ENCODE data around the gene CENPX.

Gene CENPX

DNA sequence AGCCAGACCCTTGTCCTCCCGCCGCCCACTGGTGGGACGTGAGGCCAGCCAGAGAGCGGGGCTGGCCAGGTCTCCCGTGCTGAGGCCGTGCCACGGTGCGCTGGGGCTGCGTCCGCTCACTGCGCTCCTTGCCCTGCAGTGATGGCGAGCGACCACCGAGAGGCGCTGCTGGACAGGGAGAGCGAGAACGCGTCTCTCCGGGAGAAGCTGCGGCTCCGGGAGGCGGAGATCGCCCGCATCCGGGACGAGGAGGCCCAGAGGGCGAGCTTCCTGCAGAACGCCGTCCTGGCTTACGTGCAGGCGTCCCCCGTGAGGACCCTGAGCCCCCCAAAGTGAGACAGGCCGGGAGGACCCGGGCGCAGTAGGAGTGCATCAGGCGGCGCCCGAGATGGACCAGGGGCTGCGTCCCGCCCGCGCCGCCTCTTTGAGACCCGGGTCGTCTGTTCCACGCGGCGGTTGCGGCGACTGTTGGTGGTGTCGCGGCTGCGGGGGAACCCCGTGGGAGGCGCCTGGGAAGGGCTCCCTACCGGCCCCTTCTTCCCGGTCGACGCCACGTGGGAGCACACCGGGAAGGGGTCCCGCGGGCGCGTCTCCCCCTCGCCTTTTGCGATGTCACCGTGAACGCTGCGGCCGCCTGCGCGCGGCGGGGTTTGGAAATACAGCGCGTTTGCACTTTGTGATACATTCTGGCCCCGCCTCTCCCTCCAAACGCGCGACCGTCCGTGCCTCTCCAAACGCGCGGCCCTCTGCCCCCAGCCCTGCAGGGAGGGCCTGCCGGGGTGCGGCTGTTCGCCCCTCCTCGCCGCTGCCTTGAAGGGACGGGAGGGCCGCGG lies 8.0 kb upstream of the CENPX start:
- in situ Hi-C loops (cut with MboI; ENCODE audit: low sequenced_read_pairs, unreplicated experiment): no loop called here
- DNase-seq (ENCODE audit: low spot score): peak; percentile 88
- TF ChIP-seq, protein P1, sequence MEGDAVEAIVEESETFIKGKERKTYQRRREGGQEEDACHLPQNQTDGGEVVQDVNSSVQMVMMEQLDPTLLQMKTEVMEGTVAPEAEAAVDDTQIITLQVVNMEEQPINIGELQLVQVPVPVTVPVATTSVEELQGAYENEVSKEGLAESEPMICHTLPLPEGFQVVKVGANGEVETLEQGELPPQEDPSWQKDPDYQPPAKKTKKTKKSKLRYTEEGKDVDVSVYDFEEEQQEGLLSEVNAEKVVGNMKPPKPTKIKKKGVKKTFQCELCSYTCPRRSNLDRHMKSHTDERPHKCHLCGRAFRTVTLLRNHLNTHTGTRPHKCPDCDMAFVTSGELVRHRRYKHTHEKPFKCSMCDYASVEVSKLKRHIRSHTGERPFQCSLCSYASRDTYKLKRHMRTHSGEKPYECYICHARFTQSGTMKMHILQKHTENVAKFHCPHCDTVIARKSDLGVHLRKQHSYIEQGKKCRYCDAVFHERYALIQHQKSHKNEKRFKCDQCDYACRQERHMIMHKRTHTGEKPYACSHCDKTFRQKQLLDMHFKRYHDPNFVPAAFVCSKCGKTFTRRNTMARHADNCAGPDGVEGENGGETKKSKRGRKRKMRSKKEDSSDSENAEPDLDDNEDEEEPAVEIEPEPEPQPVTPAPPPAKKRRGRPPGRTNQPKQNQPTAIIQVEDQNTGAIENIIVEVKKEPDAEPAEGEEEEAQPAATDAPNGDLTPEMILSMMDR (IDR thresholded peaks at IDR 0.05; ENCODE audit: borderline replicate concordance, control extremely low read depth, extremely low read depth, insufficient read depth, missing control alignments): peak; percentile 99

DNA sequence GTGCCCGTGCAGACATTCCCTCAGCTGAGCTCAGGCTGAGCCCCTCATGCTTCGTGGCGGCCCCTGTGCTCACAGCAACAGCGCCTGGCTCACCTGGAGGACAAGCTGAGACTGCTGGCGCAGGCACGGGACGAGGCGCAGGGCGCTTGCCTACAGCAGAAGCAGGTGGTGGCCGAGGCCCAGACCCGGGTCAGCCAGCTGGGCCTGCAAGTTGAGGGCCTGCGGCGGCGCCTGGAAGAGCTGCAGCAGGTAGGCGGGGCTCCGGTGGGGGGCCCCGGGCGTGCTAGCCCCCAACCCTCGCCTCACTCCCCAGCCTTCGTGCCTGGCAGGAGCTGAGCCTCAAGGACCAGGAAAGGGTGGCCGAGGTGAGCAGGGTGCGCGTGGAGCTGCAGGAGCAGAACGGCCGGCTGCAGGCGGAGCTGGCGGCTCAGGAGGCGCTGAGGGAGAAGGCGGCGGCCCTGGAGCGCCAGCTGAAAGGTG lies 7.4 kb upstream of the CENPX start:
- TF ChIP-seq, protein P1 (IDR thresholded peaks at IDR 0.05; ENCODE audit: borderline replicate concordance, control extremely low read depth, extremely low read depth, insufficient read depth, missing control alignments): no peak
- no peak for DNase-seq (ENCODE audit: low spot score)
- in situ Hi-C loops (cut with MboI; ENCODE audit: low sequenced_read_pairs, unreplicated experiment): loop anchor here (10.0 kb wide), 1 partner anchor 125 kb away; no protein-coding TSS in a partner anchor

DNA sequence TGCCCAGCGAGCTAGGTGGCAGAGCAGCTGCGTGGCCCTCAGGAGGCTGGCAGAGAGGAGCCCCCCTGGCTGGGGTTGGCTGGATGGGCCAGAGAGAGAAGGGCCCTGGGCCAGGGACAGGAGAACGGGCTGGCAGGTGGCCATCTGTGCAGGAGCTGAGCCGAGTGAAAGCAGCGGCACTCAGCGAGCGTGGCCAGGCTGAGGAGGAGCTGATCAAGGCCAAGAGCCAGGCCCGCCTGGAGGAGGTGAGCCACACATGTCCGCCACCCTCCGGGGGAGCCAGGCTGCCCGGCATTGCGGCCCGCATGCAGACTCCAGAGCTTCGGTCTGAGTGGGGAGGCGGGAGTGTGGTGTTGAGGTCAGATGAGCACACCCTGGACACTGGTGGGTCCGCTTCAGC lies 6.7 kb upstream of the CENPX start:
- TF ChIP-seq, protein P1 (IDR thresholded peaks at IDR 0.05; ENCODE audit: borderline replicate concordance, control extremely low read depth, extremely low read depth, insufficient read depth, missing control alignments): no peak
- no peak for DNase-seq (ENCODE audit: low spot score)
- in situ Hi-C loops (cut with MboI; ENCODE audit: low sequenced_read_pairs, unreplicated experiment): loop anchor here (10.0 kb wide), 1 partner anchor 125 kb away; no protein-coding TSS in a partner anchor

DNA sequence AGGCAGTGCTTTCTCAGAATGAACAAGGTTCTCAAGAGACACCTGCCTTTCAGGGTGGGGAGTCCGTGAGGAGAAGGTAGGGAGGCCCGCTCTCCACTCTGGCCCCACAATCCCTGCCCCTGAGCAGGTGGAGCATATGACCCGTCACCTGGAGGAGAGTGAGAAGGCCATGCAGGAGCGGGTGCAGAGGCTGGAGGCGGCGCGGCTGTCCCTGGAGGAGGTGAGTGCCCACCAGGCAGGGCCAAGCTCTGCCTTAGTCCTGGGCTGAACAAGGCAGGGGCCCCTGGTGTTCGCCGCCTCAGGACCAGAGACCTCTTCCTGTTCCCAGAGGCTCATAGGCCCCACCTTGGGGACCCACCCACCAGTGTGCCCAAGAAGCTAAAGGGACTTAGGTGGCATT lies 6.3 kb upstream of the CENPX start:
- TF ChIP-seq, protein P1 (IDR thresholded peaks at IDR 0.05; ENCODE audit: borderline replicate concordance, control extremely low read depth, extremely low read depth, insufficient read depth, missing control alignments): no peak
- in situ Hi-C loops (cut with MboI; ENCODE audit: low sequenced_read_pairs, unreplicated experiment): loop anchor here (10.0 kb wide), 1 partner anchor 126 kb away; no protein-coding TSS in a partner anchor
- DNase-seq (ENCODE audit: low spot score): no peak

DNA sequence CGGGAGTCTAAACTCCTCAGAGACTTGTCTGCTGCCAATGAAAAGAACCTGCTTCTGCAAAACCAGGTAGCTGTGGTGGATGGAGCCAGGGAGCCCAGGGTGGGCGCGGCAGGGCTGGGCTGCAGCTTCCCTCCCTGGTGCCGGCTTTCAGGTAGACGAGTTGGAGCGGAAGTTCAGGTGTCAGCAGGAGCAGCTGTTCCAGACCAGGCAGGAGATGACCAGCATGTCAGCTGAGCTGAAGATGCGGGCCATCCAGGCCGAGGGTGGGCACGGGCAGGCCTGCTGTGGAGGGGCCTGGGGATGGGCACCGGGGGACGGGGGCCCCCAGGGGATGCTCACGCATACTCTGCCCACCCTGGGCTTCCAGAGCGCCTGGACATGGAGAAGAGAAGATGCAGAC lies 5.6 kb upstream of the CENPX start:
- in situ Hi-C loops (cut with MboI; ENCODE audit: low sequenced_read_pairs, unreplicated experiment): loop anchor here (10.0 kb wide), 1 partner anchor 127 kb away; no protein-coding TSS in a partner anchor
- DNase-seq (ENCODE audit: low spot score): no peak
- TF ChIP-seq, protein P1 (IDR thresholded peaks at IDR 0.05; ENCODE audit: borderline replicate concordance, control extremely low read depth, extremely low read depth, insufficient read depth, missing control alignments): no peak

DNA sequence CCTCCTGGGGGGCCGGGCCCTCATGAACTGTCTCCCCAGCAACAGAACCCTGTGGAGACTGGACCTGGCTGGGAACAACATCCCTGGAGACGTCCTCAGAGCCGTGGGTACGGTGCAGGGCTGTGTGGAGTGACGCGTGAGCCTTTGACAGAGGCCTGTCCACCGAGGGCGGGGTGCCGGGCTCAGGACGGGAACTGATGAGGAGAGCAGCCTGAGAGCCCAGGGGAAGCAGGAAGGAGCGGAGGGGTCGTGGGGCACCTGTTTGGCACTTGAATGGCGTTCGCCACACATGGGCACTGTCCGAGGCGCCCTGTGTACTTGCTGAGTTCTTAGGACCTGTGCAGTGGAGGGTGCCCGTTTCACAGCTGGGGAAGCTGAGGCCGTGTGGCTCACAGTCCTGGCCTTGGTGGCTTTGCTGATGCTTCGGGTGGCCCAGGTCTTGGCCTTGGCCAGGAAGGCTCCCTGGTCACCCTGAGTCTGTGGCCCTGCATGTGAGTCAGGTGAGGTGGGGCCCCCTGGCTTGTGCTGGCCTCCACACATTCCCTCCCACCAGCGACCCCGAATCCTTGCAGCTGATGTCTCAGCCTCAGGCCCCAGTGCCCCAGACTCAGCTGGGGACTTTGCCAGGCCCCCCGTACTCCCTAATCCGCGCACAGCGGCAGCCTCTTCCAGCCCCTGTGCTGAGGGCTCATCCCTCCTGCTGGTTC lies 2.9 kb upstream of the CENPX start:
- TF ChIP-seq, protein P1 (IDR thresholded peaks at IDR 0.05; ENCODE audit: borderline replicate concordance, control extremely low read depth, extremely low read depth, insufficient read depth, missing control alignments): no peak
- DNase-seq (ENCODE audit: low spot score): no peak
- in situ Hi-C loops (cut with MboI; ENCODE audit: low sequenced_read_pairs, unreplicated experiment): loop anchor here (10.0 kb wide), 1 partner anchor 129 kb away; no protein-coding TSS in a partner anchor

Data from GM13976 (cell line).